ENCODE results near the gene DPM1. TPM values are rescaled to one million over a fixed set of nuclear protein-coding genes. Genes with fewer than 3 reads are reported as not detected.
"Not testable (repeated sequence)": the region's sequence is repeated elsewhere in the genome, so short reads cannot be mapped to it uniquely, and the experiment has no call there.

Gene DPM1
- total and polyA plus RNA-seq, 2 donors (not counting 3 experiments of a cell fraction or from before 2014, with no cell fraction given) = 33.9 to 41.9 TPM

DNA sequence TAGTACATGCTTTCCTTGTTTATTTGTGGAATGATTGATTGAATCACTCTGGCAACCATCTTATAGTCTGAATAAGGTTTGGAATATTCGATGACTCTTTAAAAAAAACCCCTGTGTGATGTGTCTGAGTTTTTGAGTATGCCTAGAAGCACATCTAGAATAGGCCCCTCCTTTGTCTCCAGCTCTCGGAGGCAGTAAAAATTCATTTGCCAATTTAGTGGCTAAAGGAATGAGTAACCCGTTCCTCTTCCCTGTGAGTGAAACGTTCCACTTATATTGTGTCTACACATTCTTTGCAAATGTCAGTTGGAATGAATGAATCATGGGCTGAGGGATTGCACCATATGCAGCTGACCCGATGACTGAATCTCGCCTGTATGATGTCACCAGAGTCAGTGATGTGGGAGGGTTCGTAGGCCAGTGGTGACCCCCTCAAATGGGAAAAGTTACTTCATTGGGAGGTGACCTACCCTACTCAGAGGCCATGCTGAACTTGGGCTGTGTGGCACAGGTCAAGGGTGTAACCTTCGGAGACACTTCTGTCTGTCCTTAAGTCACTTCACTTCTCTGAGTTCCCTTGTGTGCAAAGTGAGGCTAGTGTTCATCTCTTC is 21.8 kb upstream of the DPM1 start:
- Histone ChIP-seq H3K4me3 (replicated peaks in 1 of 3; ENCODE audit: insufficient read depth in 1 of 3, low read depth in 1 of 3, low read length in 3 of 3) (no peak overlapping the region), H3K9me3 (replicated peaks; ENCODE audit: control insufficient read depth, insufficient read depth, low read length) (no peaks in the 10 kb centered on the region), H3K4me1 (ENCODE audit: control insufficient read depth, extremely low read depth, insufficient read depth, low read length) (no peaks in the 10 kb centered on the region), H3K9me1 (replicated peaks; ENCODE audit: control insufficient read depth, extremely low read depth, insufficient read depth, low read length) (no peaks in the 10 kb centered on the region), H3K4me2 (ENCODE audit: insufficient read depth, low read length) (no peak overlapping the region), H3K27ac (ENCODE audit: insufficient read depth, low read depth, low read length) (no peak overlapping the region), H4K20me1 (replicated peaks; ENCODE audit: control insufficient read depth, extremely low read depth, insufficient read depth, low read length) (no peaks in the 10 kb centered on the region), H3K79me2 (ENCODE audit: control insufficient read depth, insufficient read depth, low read length) (no peaks in the 10 kb centered on the region), H3K36me3 (ENCODE audit: control insufficient read depth in 2 of 2, extremely low read depth in 1 of 2, insufficient read depth in 2 of 2, low read length in 2 of 2) (no peaks in the 10 kb centered on the region), H3K9ac (replicated peaks; ENCODE audit: extremely low read depth, insufficient read depth, low read length) (no peak overlapping the region), H3K27me3 (ENCODE audit: control insufficient read depth in 2 of 2, insufficient read depth in 2 of 2, low read length in 2 of 2) (peaks cover 2 to 3% of the 10 kb centered on the region in 2 experiments), H2AFZ (ENCODE audit: low read depth, low read length) (no peak overlapping the region)
- TF ChIP-seq JUN (IDR thresholded peaks at IDR 0.05; ENCODE audit: borderline replicate concordance, insufficient read depth, insufficient read length, low read depth) = peak; percentile 47
- TF ChIP-seq, protein P1, sequence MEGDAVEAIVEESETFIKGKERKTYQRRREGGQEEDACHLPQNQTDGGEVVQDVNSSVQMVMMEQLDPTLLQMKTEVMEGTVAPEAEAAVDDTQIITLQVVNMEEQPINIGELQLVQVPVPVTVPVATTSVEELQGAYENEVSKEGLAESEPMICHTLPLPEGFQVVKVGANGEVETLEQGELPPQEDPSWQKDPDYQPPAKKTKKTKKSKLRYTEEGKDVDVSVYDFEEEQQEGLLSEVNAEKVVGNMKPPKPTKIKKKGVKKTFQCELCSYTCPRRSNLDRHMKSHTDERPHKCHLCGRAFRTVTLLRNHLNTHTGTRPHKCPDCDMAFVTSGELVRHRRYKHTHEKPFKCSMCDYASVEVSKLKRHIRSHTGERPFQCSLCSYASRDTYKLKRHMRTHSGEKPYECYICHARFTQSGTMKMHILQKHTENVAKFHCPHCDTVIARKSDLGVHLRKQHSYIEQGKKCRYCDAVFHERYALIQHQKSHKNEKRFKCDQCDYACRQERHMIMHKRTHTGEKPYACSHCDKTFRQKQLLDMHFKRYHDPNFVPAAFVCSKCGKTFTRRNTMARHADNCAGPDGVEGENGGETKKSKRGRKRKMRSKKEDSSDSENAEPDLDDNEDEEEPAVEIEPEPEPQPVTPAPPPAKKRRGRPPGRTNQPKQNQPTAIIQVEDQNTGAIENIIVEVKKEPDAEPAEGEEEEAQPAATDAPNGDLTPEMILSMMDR (IDR thresholded peaks at IDR 0.05; ENCODE audit: extremely low read depth in 1 of 2, insufficient read depth in 1 of 2, low read depth in 1 of 2, low read length in 2 of 2) = no peak
- CTCF ChIA-PET = interaction anchor here (1.7 to 3.9 kb wide), 2 partner anchors 16 to 328 kb away, joined by 4 to 49 read pairs; no protein-coding TSS in a partner anchor
- intact Hi-C loops (cut with micrococcal nuclease) (no loop called here), dilution Hi-C loops (cut with MboI; ENCODE audit: extremely low pct_ligation_motif_present, low sequenced_read_pairs) (no loop called here)
- POLR2A ChIA-PET = no interaction called here
- peak; percentile 48 for DNase-seq (ENCODE audit: low read depth, low spot score)
- FAIRE-seq = no peak
- no TSS peak for BruUV-seq (replicated peaks)

DNA sequence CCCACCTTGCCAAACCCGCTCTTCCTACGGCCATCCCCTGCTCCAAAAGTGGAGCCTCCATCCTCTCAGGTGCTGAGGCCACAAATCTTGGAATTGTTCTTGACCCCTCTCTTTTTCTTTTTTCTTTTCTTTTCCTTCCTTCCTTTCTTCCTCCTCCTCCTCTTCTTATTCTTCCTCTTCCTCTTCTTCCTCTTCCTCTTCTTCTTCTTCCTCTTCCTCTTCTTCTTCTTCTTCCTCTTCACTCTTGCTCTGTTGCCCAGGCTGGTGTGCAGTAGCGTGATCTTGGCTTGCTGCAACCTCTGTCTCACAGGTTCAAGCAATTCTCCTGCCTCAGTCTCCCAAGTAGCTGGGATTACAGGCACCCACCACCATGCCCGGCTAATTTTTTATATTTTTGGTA is 20.2 kb upstream of the DPM1 start:
- H3K9me1 ChIP-seq (replicated peaks; ENCODE audit: control insufficient read depth, extremely low read depth, insufficient read depth, low read length); POLR2A ChIA-PET; dilution Hi-C loops (cut with MboI; ENCODE audit: extremely low pct_ligation_motif_present, low sequenced_read_pairs); DNase-seq (ENCODE audit: low read depth, low spot score); H2AFZ ChIP-seq (ENCODE audit: low read depth, low read length); BruUV-seq (replicated peaks); H3K4me1 ChIP-seq (ENCODE audit: control insufficient read depth, extremely low read depth, insufficient read depth, low read length); H3K4me3 ChIP-seq (replicated peaks in 1 of 3; ENCODE audit: insufficient read depth in 1 of 3, low read depth in 1 of 3, low read length in 3 of 3); H3K9me3 ChIP-seq (replicated peaks; ENCODE audit: control insufficient read depth, insufficient read depth, low read length); H3K27me3 ChIP-seq (ENCODE audit: control insufficient read depth in 2 of 2, insufficient read depth in 2 of 2, low read length in 2 of 2); H4K20me1 ChIP-seq (replicated peaks; ENCODE audit: control insufficient read depth, extremely low read depth, insufficient read depth, low read length); H3K4me2 ChIP-seq (ENCODE audit: insufficient read depth, low read length); H3K36me3 ChIP-seq (ENCODE audit: control insufficient read depth in 2 of 2, extremely low read depth in 1 of 2, insufficient read depth in 2 of 2, low read length in 2 of 2); H3K27ac ChIP-seq (ENCODE audit: insufficient read depth, low read depth, low read length); H3K79me2 ChIP-seq (ENCODE audit: control insufficient read depth, insufficient read depth, low read length); FAIRE-seq; H3K9ac ChIP-seq (replicated peaks; ENCODE audit: extremely low read depth, insufficient read depth, low read length): not testable (repeated sequence)
- intact Hi-C loops (cut with micrococcal nuclease) = loop anchor here (10.0 kb wide), 1 partner anchor 486 kb away; no protein-coding TSS in a partner anchor
- CTCF ChIA-PET = interaction anchor here (1.7 kb wide), 1 partner anchor 9 kb away, joined by 12 read pairs; no protein-coding TSS in a partner anchor
